ENCODE measurements around the gene FZR1. TPM values are rescaled to one million over a fixed set of nuclear protein-coding genes. Genes with fewer than 3 reads are reported as not detected.
"Not testable (repeated sequence)": the region's sequence is repeated elsewhere in the genome, so short reads cannot be mapped to it uniquely, and the experiment has no call there.

The FZR1 gene
- total RNA-seq, 1 donor from 2014 or later: 31.0 TPM

- no peak for DNase-seq (ENCODE audit: low spot score in 2 of 2)
- no peak for FAIRE-seq
Measured at GRCh38 chr19:3563709-3564524, 57.8 kb downstream of the FZR1 start.

GRCh38 chr19:3565139-3565538, 59.0 kb downstream of the FZR1 start:
- FAIRE-seq: no peak

GRCh38 chr19:3570042-3570441, 63.9 kb downstream of the FZR1 start:
- not testable (repeated sequence) for FAIRE-seq; DNase-seq (ENCODE audit: low spot score in 2 of 2)

More at GRCh38 chr19:3565139-3565538, 59.0 kb downstream of the FZR1 start:
- DNase-seq (ENCODE audit: low spot score in 2 of 2): no peak

- FAIRE-seq: no peak
Measured at GRCh38 chr19:3570606-3571011, 64.5 kb downstream of the FZR1 start.

GRCh38 chr19:3572132-3572854, 66.2 kb downstream of the FZR1 start:
- FAIRE-seq (peak; percentile 92), DNase-seq (ENCODE audit: low spot score in 2 of 2) (peak; percentile 97 to 98)

More at GRCh38 chr19:3570606-3571011, 64.5 kb downstream of the FZR1 start:
- no peak for DNase-seq (ENCODE audit: low spot score in 2 of 2)

GRCh38 chr19:3572855-3573161, 66.7 kb downstream of the FZR1 start, which contains the start of gene HMG20B:
TSS of gene HMG20B (plus strand) at chr19:3572944. CDS start at chr19:3573310, 366 bp downstream.
- DNase-seq (ENCODE audit: low spot score in 2 of 2): no peak
- no peak for FAIRE-seq

GRCh38 chr19:3573162-3573857, 67.2 kb downstream of the FZR1 start:
- DNase-seq (ENCODE audit: low spot score in 2 of 2): peak in 1 of 2 donors; percentile 60

GRCh38 chr19:3573858-3574637, 67.9 kb downstream of the FZR1 start:
- no peak for FAIRE-seq

More at GRCh38 chr19:3573162-3573857, 67.2 kb downstream of the FZR1 start:
- FAIRE-seq: no peak

GRCh38 chr19:3575260-3575741, 69.2 kb downstream of the FZR1 start:
- no peak for FAIRE-seq
- no peak for DNase-seq (ENCODE audit: low spot score in 2 of 2)

More at GRCh38 chr19:3573858-3574637, 67.9 kb downstream of the FZR1 start:
- DNase-seq (ENCODE audit: low spot score in 2 of 2): peak; percentile 62 to 76

GRCh38 chr19:3575949-3576673, 70.0 kb downstream of the FZR1 start:
- no peak for FAIRE-seq
- DNase-seq (ENCODE audit: low spot score in 2 of 2): no peak

- DNase-seq (ENCODE audit: low spot score in 2 of 2) (peak; percentile 77), FAIRE-seq (no peak)
Measured at GRCh38 chr19:3576696-3577443, 70.8 kb downstream of the FZR1 start.

GRCh38 chr19:3577723-3578344, 71.7 kb downstream of the FZR1 start:
- DNase-seq (ENCODE audit: low spot score in 2 of 2): no peak
- no peak for FAIRE-seq

GRCh38 chr19:3578390-3578789, 72.3 kb downstream of the FZR1 start:
- FAIRE-seq: no peak
- DNase-seq (ENCODE audit: low spot score in 2 of 2): no peak

- FAIRE-seq (no peak), DNase-seq (ENCODE audit: low spot score in 2 of 2) (no peak)
Measured at GRCh38 chr19:3580156-3580934, 74.2 kb downstream of the FZR1 start.

- DNase-seq (ENCODE audit: low spot score in 2 of 2); FAIRE-seq: not testable (repeated sequence)
Measured at GRCh38 chr19:3581792-3582191, 75.7 kb downstream of the FZR1 start.

- DNase-seq (ENCODE audit: low spot score in 2 of 2); FAIRE-seq: not testable (repeated sequence)
Measured at GRCh38 chr19:3584036-3584802, 78.1 kb downstream of the FZR1 start.
